ENCODE measurements around the gene SERPINA1.

- TF ChIP-seq CTCF (conservative IDR thresholded peaks at IDR 0.05 in 1 of 2, IDR thresholded peaks at IDR 0.05 in 1 of 2; ENCODE audit: low read depth in 1 of 2, low read length in 2 of 2), result no peak
- TF ChIP-seq EZH2 (IDR thresholded peaks at IDR 0.05; ENCODE audit: low read length, missing control alignments), result no peak
Observed at GRCh38 chr14:94395888-94396574, 7.6 kb upstream of the SERPINA1 start.
